ENCODE data around the gene TMEM232.
"Not testable (repeated sequence)": the region's sequence is repeated elsewhere in the genome, so short reads cannot be mapped to it uniquely, and the experiment has no call there.

The TMEM232 gene

GRCh38 chr5:110726249-110727024, at the start of gene TMEM232:
Gene TMEM232, minus strand, starts transcription at chr5:110726671. Its CDS starts 59,319 bp downstream, at chr5:110667352.
- DNase-seq (ENCODE audit: low read depth in 2 of 2): peak; percentile 37 to 41

GRCh38 chr5:110770286-110770685, 43.8 kb upstream of the TMEM232 start:
- no peak for DNase-seq (ENCODE audit: low read depth in 2 of 2)

- DNase-seq (ENCODE audit: low read depth in 2 of 2): no peak
Observed at GRCh38 chr5:110769000-110769681, 42.7 kb upstream of the TMEM232 start.

- DNase-seq (ENCODE audit: low read depth in 2 of 2): no peak
Observed at GRCh38 chr5:110768138-110768860, 41.8 kb upstream of the TMEM232 start.

GRCh38 chr5:110760158-110760557, 33.7 kb upstream of the TMEM232 start:
- DNase-seq (ENCODE audit: low read depth in 2 of 2): no peak

GRCh38 chr5:110757118-110757729, 30.8 kb upstream of the TMEM232 start:
- DNase-seq (ENCODE audit: low read depth in 2 of 2): no peak

GRCh38 chr5:110754181-110754580, 27.7 kb upstream of the TMEM232 start:
- no peak for DNase-seq (ENCODE audit: low read depth in 2 of 2)

- DNase-seq (ENCODE audit: low read depth in 2 of 2): no peak
Observed at GRCh38 chr5:110753600-110753999, 27.1 kb upstream of the TMEM232 start.

GRCh38 chr5:110752953-110753352, 26.5 kb upstream of the TMEM232 start:
- no peak for DNase-seq (ENCODE audit: low read depth in 2 of 2)

GRCh38 chr5:110751902-110752762, 25.7 kb upstream of the TMEM232 start:
- no peak for DNase-seq (ENCODE audit: low read depth in 2 of 2)

GRCh38 chr5:110738812-110739651, 12.6 kb upstream of the TMEM232 start, which contains the start of gene SLC25A46:
Gene SLC25A46, plus strand, starts transcription at chr5:110739007. Its CDS starts 113 bp downstream, at chr5:110739120.
- peak; percentile 48 to 65 for DNase-seq (ENCODE audit: low read depth in 2 of 2)

GRCh38 chr5:110738503-110738811, 12.0 kb upstream of the TMEM232 start:
- no peak for DNase-seq (ENCODE audit: low read depth in 2 of 2)

- no peak for DNase-seq (ENCODE audit: low read depth in 2 of 2)
Observed at GRCh38 chr5:110736753-110737152, 10.3 kb upstream of the TMEM232 start.

GRCh38 chr5:110735556-110735955, 9.1 kb upstream of the TMEM232 start:
- no peak for DNase-seq (ENCODE audit: low read depth in 2 of 2)

GRCh38 chr5:110734101-110734500, 7.6 kb upstream of the TMEM232 start:
- no peak for DNase-seq (ENCODE audit: low read depth in 2 of 2)

GRCh38 chr5:110731499-110731898, 5.0 kb upstream of the TMEM232 start:
- DNase-seq (ENCODE audit: low read depth in 2 of 2): not testable (repeated sequence)

- DNase-seq (ENCODE audit: low read depth in 2 of 2): no peak
Observed at GRCh38 chr5:110727025-110727314, 499 bp upstream of the TMEM232 start.

- no peak for DNase-seq (ENCODE audit: low read depth in 2 of 2)
Observed at GRCh38 chr5:110718311-110718710, 8.2 kb downstream of the TMEM232 start.

GRCh38 chr5:110716247-110717245, 9.9 kb downstream of the TMEM232 start:
- DNase-seq (ENCODE audit: low read depth in 2 of 2): no peak

All from stimulated activated CD4-positive, alpha-beta T cell treated with anti-CD3 and anti-CD28 coated beads, Interleukin-1b, Interleukin-23, amount 100 ng/mL, for 1 hour (primary cell).